Ecto neural progenitor cell (in vitro differentiated cells): ENCODE results near the gene ENOX1.

Source experiments
- DNase-seq: peaks from one replicate; pipeline ENCODE4 v3.0.0-alpha.2; 2018; ENCODE audit warnings: low spot score

Gene ENOX1

GRCh38 chr13:43307921-43308433 is 478.8 kb downstream of the ENOX1 start:
- DNase-seq: no peak

DNA sequence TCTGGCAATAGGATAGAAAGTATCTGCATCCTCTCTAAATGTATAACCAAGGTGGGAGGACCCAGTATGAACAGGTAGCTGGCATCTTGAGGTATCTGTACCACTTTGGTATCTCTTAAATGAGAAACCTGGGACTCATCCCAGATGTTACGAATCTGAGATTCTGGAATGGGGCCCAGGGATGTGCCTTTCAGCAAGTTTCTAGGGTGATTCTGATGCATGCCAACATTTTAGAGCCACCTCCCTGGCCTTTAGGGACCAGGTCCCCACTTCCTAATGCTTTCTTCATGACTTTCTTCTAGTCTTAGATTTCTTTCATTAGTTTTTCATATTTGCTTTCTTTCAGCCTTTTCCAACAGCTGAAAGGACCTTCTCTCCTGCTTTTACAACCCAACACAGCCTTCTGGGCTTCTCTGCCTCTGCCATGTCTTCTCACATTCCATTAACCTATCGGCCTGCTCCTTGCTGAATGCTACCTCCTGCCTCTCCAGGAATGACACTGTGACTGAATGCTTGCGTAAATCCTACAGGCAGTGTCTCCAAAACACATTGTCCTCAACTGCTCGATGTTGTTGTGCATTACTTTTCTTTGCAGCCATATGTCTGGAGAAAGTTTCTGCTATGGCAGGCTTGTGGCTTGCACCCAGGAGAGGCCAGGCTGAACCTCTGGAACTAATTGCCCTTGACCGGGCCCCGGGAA is 479.4 kb downstream of the ENOX1 start:
- no peak for DNase-seq

GRCh38 chr13:43306372-43306771 is 480.4 kb downstream of the ENOX1 start:
- DNase-seq: no peak

GRCh38 chr13:43305416-43305815 is 481.4 kb downstream of the ENOX1 start:
- no peak for DNase-seq

GRCh38 chr13:43304945-43305344 is 481.8 kb downstream of the ENOX1 start:
- DNase-seq: no peak

DNA sequence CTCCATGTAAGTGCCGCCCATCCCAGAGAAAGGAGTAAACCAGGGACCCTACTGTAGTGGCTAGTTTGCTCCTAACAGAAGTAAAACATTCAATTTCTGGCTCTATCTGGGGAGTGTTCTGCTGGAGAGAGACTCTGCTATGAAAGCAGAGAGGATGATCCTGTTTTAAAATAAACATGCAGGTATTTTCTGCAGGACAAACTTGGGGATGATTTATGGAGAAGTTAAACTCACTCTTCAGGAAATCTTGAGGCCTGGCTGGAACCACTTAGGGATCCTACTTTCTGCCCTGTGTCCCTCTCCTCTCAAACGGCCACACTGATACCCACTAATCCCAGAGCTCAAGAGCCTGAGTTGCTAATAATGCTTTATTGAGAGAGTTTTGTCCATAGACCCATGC is 482.3 kb downstream of the ENOX1 start:
- no peak for DNase-seq

DNA sequence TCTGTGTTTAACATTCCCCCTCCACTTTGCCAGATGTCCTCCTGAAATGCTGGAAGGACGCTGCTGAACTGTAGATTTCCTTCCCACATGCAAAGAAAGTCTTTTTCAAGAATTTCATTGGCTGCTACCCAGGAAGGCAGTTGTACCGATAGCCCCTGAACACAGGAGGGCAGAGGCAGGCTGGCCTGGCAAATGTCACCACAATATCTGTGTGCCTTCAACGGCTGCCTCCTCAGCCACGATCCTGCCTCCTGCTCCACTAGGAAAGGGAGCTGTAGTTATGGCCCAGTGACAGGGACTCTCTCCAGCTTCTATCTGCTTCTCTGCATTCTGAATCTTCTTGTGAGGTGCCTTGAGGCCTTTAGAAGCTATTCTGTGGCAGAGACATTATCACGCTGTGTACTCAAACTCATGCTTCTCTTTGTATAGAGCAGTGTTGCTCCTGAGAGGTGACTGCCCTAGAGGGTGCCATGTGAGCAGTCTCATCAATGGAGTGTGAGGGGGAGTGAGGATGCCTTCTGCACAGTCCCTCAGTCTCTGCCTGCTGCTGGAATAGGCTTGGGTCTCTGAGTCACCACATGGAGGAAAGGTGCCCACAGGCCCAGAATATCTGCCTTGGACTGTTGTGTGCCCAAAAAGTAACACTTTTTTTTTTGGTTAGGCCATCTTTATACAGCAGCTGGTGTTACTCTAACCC is 483.6 kb downstream of the ENOX1 start:
- peak; percentile 74 for DNase-seq

DNA sequence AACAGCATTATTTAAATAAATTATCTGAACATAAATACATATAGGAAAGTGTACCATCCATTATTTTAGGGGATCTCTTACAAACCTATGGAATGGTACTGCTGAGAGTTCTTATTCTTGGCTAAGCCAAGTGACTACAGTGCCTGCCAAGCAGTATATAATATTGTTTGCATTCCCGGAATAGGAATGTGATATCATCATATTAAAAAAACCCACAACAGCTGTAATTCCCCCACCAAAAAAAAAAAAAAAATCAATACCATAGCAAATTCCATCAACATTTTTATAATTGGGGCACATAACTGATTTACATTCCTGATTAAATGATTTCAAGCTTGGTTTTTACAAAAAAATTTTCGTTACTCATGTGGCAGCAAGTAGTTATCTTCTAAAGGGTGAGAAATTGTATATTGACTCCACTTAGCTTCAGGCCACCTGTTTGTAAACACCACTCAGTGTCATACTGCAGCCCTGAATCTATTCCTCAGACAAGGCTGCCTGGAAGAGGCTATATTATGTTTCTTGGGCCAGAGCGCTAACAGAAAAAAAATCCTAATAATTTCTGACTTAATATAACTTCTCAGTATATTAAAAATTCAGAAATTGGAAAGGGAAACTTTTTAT is 485.3 kb downstream of the ENOX1 start:
- DNase-seq: no peak

DNA sequence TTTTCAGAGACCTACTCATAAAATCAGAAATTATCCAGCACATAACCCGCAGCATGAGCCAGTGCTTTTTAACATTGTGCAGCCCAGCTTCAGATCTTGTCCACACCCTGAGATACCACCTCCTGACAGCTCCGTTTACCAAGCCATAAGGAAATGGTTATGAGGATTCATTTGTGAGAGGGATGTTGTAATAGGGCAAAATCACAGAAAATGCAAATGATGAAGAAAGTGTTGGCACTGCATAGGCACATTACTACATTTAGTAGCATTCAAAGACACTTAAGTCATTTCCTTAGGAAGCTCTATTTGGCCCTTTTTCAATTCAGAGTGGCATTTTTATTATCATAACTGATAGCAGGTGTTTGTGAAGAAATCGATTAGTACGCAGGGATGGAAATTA is 485.9 kb downstream of the ENOX1 start:
- DNase-seq: no peak

DNA sequence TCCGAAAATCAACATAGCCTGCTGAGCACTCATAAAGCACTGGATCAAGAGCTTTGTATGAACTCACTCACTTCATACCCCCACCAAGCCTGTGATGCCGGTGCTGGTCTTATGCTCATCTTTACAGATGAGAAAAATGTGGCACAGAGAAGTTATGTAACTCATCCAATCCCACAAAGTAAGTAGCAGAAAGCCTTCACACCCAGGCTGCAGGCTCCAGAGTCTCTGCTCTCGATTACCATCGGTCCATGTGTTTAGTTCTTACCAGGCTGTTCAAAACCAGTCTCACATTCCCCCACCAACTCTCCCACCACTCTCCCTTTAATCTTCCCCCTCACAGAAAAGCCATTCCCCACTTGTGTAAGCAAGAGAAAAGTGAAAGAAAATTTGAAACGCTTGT is 487.4 kb downstream of the ENOX1 start:
- DNase-seq: no peak

DNA sequence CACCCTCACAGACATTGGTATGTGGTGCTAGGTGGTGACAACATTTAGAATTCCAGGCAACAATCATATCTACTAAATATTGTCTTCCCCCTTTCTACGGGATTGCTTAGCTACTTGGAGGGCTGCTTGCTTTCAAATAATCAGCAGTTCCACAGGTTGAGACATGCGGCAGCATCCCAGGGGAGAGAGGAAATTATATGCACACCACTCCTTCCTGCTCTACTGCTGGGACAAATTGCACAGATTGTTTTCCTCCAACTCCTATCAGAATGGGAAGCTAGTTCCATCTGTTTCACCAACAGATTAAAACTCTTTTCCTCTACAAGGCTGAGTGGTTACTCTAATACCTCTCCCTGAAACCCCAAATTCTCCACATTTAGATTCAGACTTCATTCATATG is 488.0 kb downstream of the ENOX1 start:
- DNase-seq: no peak

DNA sequence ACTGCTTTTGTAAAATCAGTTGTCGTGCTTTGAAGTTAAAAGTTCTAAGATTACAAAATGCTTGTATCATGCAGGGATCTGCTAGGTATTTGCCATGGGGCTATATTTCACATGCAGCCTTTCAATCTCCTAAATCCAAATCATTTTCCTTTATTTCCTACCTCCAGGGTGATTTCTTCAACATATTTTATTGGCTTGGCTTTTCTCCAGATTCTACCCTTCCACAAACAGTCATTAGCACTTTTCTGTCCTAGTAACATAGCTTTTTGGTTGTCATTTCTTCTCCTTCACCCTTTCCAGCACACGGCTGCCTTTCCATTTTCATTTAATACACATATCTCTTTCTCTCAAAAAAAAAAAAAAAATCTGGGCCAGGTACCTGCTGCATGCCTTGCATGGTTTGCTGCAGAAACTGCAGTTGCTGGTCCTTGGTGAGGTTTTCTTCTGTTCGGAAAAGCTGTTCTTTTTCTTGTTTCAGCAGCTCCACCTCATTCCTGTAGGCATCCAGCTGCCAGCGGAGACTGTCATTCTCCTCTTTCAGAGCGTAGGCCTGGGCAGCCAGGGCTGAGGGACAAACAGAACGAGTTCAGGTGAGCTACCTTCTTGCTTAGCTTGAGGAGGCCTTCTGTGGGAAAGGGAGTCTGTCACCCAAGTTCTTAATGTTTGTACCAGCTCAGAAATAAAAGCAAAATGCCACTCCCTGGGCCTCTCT is 488.6 kb downstream of the ENOX1 start:
- DNase-seq: no peak

GRCh38 chr13:43295825-43296564 is 490.8 kb downstream of the ENOX1 start:
- no peak for DNase-seq

DNA sequence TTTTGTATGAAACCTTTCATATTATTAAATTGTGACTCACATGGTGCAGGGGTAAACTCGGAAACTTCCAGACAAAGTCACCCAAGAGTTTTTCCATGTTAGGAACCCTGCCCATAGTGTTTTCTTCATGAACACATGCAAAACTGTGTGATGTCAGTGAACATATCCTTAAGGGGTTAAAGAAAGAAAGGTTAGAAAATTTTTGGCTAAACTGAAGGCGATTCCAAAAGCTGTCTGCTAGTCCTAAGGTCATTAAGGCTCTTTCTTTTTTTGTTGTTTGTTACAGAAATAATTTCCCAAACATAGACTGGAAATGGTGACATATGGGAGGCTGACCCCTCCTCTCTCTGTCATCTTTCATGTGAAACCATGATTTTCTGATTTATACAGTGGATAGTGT is 491.5 kb downstream of the ENOX1 start:
- no peak for DNase-seq

- DNase-seq: no peak
These were observed 492.4 kb downstream of the ENOX1 start for GRCh38 chr13:43294412-43294811.

- DNase-seq: no peak
These were observed 492.8 kb downstream of the ENOX1 start for GRCh38 chr13:43293986-43294385.

DNA sequence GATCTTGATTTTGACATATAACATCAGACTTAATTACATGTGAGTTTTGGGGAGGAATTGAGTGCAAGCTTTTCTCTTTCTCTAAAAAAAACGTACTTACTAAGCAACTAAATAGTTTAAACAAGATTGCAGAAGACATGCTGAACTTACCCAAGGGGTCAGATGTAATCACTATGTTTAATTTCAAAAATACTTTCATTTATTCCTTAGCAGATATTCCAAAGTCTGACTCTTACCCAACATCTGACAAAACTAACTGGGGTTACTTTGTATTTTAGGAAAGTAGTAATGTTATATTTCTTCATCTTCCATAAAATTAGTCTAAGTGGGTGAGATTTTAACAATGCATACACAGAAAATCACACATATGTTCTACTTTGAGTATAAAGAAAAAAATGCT is 493.2 kb downstream of the ENOX1 start:
- DNase-seq: no peak

DNA sequence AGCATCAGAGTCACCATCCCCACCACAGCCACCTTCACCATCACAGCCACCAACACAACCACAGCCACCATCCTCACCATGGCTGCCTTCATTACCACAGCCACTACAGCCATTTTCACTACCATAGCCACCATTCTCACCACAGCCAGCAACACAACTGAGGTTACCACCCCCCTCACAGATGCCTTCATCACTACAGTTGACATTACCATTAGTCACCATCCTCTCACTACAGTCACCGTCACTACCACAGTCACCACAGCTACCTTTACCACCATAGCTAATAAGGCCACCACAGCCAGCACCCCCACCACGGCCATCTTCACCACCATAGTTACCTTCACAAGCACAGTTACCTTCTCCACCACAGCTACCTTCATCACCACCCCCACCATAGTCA is 493.8 kb downstream of the ENOX1 start:
- DNase-seq: no peak

GRCh38 chr13:43291287-43292060 is 495.3 kb downstream of the ENOX1 start:
- DNase-seq: no peak

GRCh38 chr13:43289470-43290255 is 497.1 kb downstream of the ENOX1 start:
- DNase-seq: no peak
